SK-N-MC (cell line): ENCODE data around the gene SLC6A11.

Experiments
- EZH2 ChIP-seq: fragments of 200-600 bp; sonication (generic); IDR thresholded peaks from one replicate; pipeline ENCODE4 v1.6.1; 2017; ENCODE audit warnings: antibody characterized with exemption
- POLR2AphosphoS5 ChIP-seq: IDR thresholded peaks from 2 replicates; pipeline ENCODE4 v1.6.1; 2012; ENCODE audit warnings: mild to moderate bottlenecking, low read depth, low read length, borderline replicate concordance

GRCh38 chr3:10944866-10945265, 128.8 kb downstream of the SLC6A11 start:
- TF ChIP-seq EZH2 (no peak), POLR2AphosphoS5 (no peak)
